GM12801 (cell line): Measurements from ENCODE around the gene MBP.

Experiments
- TF ChIP-seq, protein P1 (sequence below): IDR thresholded peaks from one replicate; pipeline ENCODE4 v1.5.1; 2011; ENCODE audit warnings: control low read depth; ENCODE audit not compliant: insufficient read length; ENCODE audit errors: extremely low read depth

MBP gene

DNA sequence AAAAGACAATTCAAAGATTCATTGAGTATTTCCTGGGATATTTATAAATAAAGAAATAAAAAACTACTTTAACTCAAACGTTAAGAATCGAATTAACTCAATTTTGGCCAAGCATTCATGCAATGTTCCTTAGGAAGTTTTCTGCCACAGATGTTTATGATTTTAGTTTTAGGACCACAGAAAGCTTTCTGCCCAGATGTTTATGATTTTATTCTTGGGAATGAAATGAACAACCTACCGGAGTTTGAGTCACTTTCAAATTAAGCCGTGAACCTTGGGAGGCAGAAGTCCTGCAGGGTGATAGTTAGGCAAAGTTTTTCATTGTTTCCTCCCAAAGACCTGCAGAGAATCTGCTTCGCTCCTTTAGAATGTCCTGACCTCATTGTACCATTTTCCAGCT, 34.7 kb upstream of the MBP start:
- TF ChIP-seq, protein P1, sequence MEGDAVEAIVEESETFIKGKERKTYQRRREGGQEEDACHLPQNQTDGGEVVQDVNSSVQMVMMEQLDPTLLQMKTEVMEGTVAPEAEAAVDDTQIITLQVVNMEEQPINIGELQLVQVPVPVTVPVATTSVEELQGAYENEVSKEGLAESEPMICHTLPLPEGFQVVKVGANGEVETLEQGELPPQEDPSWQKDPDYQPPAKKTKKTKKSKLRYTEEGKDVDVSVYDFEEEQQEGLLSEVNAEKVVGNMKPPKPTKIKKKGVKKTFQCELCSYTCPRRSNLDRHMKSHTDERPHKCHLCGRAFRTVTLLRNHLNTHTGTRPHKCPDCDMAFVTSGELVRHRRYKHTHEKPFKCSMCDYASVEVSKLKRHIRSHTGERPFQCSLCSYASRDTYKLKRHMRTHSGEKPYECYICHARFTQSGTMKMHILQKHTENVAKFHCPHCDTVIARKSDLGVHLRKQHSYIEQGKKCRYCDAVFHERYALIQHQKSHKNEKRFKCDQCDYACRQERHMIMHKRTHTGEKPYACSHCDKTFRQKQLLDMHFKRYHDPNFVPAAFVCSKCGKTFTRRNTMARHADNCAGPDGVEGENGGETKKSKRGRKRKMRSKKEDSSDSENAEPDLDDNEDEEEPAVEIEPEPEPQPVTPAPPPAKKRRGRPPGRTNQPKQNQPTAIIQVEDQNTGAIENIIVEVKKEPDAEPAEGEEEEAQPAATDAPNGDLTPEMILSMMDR: no peak

- TF ChIP-seq, protein P1: no peak
These were observed 33.9 kb upstream of the MBP start for GRCh38 chr18:77166523-77166922.

DNA sequence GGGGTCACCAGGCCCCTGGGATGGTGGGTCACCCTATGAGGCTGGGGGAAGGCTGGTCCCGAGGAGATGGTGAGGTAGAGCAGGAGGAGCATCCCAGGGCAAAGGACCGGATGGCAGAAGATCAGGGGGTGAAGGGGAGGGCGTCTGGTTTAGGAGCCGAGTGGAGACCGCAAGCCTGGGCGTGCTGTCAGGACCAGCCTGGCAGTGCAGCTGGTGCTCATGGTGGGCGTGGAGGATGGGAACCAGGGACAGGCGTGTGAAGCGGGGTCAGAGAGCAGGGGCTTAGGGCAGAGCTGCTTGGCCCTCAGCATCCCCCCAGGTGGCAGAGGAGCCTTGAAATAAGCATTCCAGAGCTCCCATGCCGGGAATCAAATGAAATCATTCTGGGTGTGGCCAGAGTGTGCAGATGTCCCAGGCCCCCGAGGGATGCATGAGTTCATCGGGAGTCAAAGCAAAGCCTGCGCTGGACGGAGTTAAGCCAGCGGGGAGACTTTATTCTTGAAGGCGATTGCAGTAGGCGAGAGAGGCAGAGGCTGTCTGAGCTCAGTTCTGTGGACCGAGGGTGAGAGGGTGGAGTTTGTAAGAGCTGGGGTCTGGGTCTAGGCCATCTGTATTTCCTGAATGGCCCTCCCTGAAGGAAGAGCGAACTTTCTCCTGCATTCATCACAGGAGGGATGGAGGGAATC, 33.1 kb upstream of the MBP start:
- TF ChIP-seq, protein P1: no peak

GRCh38 chr18:77164763-77165485, 32.3 kb upstream of the MBP start:
- TF ChIP-seq, protein P1: no peak

- TF ChIP-seq, protein P1: no peak
These were observed 31.4 kb upstream of the MBP start for GRCh38 chr18:77164026-77164425.

GRCh38 chr18:77162580-77162979, 30.0 kb upstream of the MBP start:
- TF ChIP-seq, protein P1: no peak

GRCh38 chr18:77161961-77162360, 29.4 kb upstream of the MBP start:
- TF ChIP-seq, protein P1: no peak
